MM.1S (cell line): ENCODE measurements around the gene PTPRF.

Source experiments
- DNase-seq: peaks from one replicate; pipeline ENCODE4 v3.0.0-alpha.2; 2015
- H2AFZ ChIP-seq: fragments of 300-600 bp; sonication (generic); 2 replicates; pipeline ENCODE4 v1.6.0; 2016; ENCODE audit warnings: antibody characterized with exemption, low read length
- H3F3A ChIP-seq: fragments of 300-600 bp; sonication (generic); 2 replicates; pipeline ENCODE4 v1.6.1; 2016; ENCODE audit warnings: mild to moderate bottlenecking, antibody characterized with exemption, low read length, moderate library complexity, mixed read lengths; ENCODE audit not compliant: insufficient read depth
- H3K27ac ChIP-seq: fragments of 300-600 bp; sonication (generic); 2 replicates; pipeline ENCODE4 v1.5.1; 2016; ENCODE audit warnings: mild to moderate bottlenecking, low read length
- H3K27me3 ChIP-seq: fragments of 300-600 bp; sonication (generic); replicated peaks from 2 replicates; pipeline ENCODE4 v1.6.0; 2016; ENCODE audit warnings: low read length; ENCODE audit not compliant: insufficient read depth
- H3K36me3 ChIP-seq: fragments of 300-600 bp; sonication (generic); replicated peaks from 2 replicates; pipeline ENCODE4 v1.6.1; 2016; ENCODE audit warnings: mild to moderate bottlenecking, low read length, mixed read lengths; ENCODE audit not compliant: insufficient read depth
- H3K4me1 ChIP-seq: fragments of 300-600 bp; sonication (generic); 2 replicates; pipeline ENCODE4 v1.6.1; 2016; ENCODE audit warnings: low read length, mixed read lengths
- H3K4me2 ChIP-seq: fragments of 300-600 bp; sonication (generic); 2 replicates; pipeline ENCODE4 v1.6.0; 2016; ENCODE audit warnings: low read depth, low read length
- H3K4me3 ChIP-seq: fragments of 300-600 bp; sonication (generic); 2 replicates; pipeline ENCODE4 v1.5.1; 2016; ENCODE audit warnings: low read length, mixed read lengths
- H3K79me2 ChIP-seq: fragments of 300-600 bp; sonication (generic); 2 replicates; pipeline ENCODE4 v1.6.1; 2016; ENCODE audit warnings: mixed run types, low read length, mixed read lengths
- H3K9ac ChIP-seq: fragments of 300-600 bp; sonication (generic); 2 replicates; pipeline ENCODE4 v1.6.1; 2016; ENCODE audit warnings: low read length, mixed read lengths
- H3K9me2 ChIP-seq: fragments of 300-600 bp; sonication (generic); replicated peaks from 2 replicates; pipeline ENCODE4 v1.6.1; 2016; ENCODE audit warnings: mild to moderate bottlenecking, low read length, mixed read lengths; ENCODE audit not compliant: insufficient read depth
- H3K9me3 ChIP-seq: fragments of 300-600 bp; sonication (generic); replicated peaks from 2 replicates; pipeline ENCODE4 v1.6.1; 2016; ENCODE audit warnings: mild to moderate bottlenecking, low read length, mixed read lengths; ENCODE audit not compliant: insufficient read depth
- H4K20me1 ChIP-seq: fragments of 300-600 bp; sonication (generic); 2 replicates; pipeline ENCODE4 v1.6.1; 2016; ENCODE audit warnings: mild to moderate bottlenecking, low read length, moderate library complexity, mixed read lengths; ENCODE audit not compliant: insufficient read depth
- EZH2 ChIP-seq: fragments of 300-600 bp; sonication (generic); optimal IDR thresholded peaks from 2 replicates; pipeline ENCODE3; 2017; ENCODE audit warnings: low read depth, mild to moderate bottlenecking, antibody characterized with exemption, low read length, mixed read lengths
- EZH2phosphoT487 ChIP-seq: fragments of 300-600 bp; sonication (generic); IDR thresholded peaks from 2 replicates; pipeline ENCODE4 v1.6.1; 2018; ENCODE audit warnings: antibody characterized with exemption, low read length
- TF ChIP-seq, protein P1 (sequence below): fragments of 300-600 bp; sonication (generic); IDR thresholded peaks from 2 replicates; pipeline ENCODE4 v1.5.1; 2016; ENCODE audit warnings: antibody characterized with exemption, low read length, mixed read lengths

Gene PTPRF

DNA sequence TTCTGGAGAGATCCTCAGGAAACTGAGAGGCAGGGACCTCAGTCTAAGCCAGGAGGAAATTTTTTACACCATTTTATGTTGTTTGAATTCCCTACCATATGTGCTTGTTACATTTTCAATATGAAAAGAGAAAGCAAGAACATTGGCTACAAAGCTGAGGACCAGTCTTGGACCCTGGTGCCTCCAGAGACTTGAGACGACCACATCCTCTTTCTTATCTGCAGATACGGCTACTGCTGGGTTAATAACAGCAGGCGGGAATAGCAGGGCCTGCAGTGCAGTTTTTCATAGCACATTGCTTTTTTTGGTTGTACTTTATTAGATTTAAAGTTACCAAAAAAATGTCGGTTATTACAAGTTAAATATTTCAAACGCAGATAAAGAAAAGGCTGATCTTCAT is 123.2 kb downstream of the PTPRF start:
- Histone ChIP-seq H2AFZ (no peak overlapping the region), H3K9me2 (no peaks in the 10 kb centered on the region), H4K20me1 (no peaks in the 10 kb centered on the region), H3K27me3 (no peaks in the 10 kb centered on the region), H3K9ac (no peak overlapping the region), H3K4me3 (no peak overlapping the region), H3K36me3 (peaks cover 11% of the 10 kb centered on the region; the same call in 1 of the 2 replicates), H3K9me3 (no peaks in the 10 kb centered on the region), H3K79me2 (peaks cover 47% of the 10 kb centered on the region), H3F3A (peaks cover 9% of the 10 kb centered on the region; the same call in 1 of the 2 replicates), H3K4me2 (no peak overlapping the region), H3K27ac (no peak overlapping the region), H3K4me1 (no peaks in the 10 kb centered on the region)
- TF ChIP-seq, protein P1, sequence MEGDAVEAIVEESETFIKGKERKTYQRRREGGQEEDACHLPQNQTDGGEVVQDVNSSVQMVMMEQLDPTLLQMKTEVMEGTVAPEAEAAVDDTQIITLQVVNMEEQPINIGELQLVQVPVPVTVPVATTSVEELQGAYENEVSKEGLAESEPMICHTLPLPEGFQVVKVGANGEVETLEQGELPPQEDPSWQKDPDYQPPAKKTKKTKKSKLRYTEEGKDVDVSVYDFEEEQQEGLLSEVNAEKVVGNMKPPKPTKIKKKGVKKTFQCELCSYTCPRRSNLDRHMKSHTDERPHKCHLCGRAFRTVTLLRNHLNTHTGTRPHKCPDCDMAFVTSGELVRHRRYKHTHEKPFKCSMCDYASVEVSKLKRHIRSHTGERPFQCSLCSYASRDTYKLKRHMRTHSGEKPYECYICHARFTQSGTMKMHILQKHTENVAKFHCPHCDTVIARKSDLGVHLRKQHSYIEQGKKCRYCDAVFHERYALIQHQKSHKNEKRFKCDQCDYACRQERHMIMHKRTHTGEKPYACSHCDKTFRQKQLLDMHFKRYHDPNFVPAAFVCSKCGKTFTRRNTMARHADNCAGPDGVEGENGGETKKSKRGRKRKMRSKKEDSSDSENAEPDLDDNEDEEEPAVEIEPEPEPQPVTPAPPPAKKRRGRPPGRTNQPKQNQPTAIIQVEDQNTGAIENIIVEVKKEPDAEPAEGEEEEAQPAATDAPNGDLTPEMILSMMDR, result no peak
- TF ChIP-seq EZH2phosphoT487 (no peak), EZH2 (no peak)
- no peak for DNase-seq

DNA sequence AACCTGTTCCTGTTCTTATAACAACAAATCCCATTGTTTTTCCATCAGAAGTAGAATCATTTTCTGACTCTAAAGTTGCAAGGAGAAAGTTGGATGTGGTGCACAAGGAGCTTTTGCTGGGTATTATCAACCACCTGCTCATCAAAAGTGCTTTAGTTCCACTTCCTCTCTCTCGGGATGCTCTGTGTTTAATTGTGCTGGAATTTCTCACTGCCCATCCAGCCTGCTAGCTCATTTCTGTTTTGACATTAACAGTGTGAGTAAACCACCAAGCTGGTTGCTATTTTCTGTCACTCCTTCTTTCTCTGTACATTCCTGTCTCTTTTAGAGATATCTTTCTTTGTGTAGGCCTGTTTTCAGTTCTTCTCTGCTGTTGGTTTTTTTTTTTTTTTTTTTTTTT is 125.3 kb downstream of the PTPRF start:
- H4K20me1 ChIP-seq, result no peaks in the 10 kb centered on the region

DNA sequence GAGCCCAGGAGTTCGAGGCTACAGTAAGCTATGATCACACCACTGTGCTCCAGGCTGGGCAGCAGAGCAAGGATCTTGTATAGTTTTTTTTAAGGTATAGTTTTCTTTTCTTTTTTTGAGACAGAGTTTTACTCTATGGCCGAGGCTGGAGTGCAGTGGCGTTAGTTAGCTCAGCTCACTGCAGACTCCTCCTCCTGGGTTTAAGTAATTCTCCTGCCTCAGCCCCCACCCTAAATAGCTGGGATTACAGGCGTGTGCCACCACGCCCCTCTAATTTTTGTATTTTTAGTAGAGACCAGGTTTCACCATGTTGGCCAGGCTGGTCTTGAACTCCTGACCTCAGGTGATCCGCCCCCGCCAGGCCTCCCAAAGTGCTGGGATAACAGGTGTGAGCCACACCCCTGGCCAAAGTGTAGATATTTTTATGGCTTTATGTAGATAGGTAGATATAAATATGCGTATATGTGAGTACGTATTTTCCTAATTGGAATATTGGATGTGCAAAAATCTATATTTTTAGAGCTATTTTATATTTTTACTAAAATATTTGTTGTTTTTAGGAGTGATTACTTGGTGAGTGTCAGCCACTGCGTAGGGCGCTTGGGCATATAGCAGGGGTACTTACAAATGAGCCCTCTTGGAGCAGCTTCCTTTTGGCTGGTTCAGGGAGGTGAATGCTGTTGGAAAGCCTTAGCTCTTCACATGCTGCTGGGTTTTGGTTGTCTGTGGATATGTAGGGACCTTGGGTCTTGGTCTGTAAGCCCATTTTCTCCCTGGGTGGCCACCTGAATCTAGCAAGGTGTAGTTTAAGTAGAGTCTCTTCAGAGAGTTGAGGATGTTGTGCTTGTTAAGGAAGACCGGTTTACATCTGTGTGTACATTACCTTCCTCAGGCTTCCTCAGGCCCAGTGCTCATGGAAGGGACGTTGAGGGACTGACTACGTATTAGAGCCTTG is 128.8 kb downstream of the PTPRF start:
- Histone ChIP-seq H3K27ac (no peak overlapping the region), H3K9ac (no peak overlapping the region), H3K79me2 (0 out of 2 replicates have a peak, but pooled peaks cover 8% of the 10 kb centered on the region), H4K20me1 (no peaks in the 10 kb centered on the region), H3F3A (no peaks in the 10 kb centered on the region), H3K27me3 (no peaks in the 10 kb centered on the region), H3K4me2 (no peak overlapping the region), H3K36me3 (peaks cover 11% of the 10 kb centered on the region), H2AFZ (no peak overlapping the region), H3K4me1 (peaks cover 5% of the 10 kb centered on the region; the same call in 1 of the 2 replicates), H3K9me3 (no peaks in the 10 kb centered on the region), H3K4me3 (no peak overlapping the region), H3K9me2 (no peaks in the 10 kb centered on the region)
- TF ChIP-seq, protein P1, result no peak
- no peak for TF ChIP-seq EZH2
- no peak for TF ChIP-seq EZH2phosphoT487
- DNase-seq, result no peak

More for the DNA sequence above, 125.3 kb downstream of the PTPRF start:
- H3K79me2 ChIP-seq, result peaks cover 40% of the 10 kb centered on the region
- TF ChIP-seq EZH2 (no peak), EZH2phosphoT487 (no peak)
- TF ChIP-seq, protein P1, result no peak
- no peak overlapping the region for H3K4me2 ChIP-seq
- H3K36me3 ChIP-seq, result peaks cover 11% of the 10 kb centered on the region; the same call in 1 of the 2 replicates
- no peak overlapping the region for H3K4me3 ChIP-seq
- H3K9me2 ChIP-seq, result no peaks in the 10 kb centered on the region
- H3K9me3 ChIP-seq, result no peaks in the 10 kb centered on the region
- no peak for DNase-seq
- H3F3A ChIP-seq, result peaks cover 6% of the 10 kb centered on the region; the same call in 1 of the 2 replicates
- H3K4me1 ChIP-seq, result no peaks in the 10 kb centered on the region
- no peak overlapping the region for H3K27ac ChIP-seq
- no peaks in the 10 kb centered on the region for H3K27me3 ChIP-seq
- no peak overlapping the region for H3K9ac ChIP-seq
- H2AFZ ChIP-seq, result no peak overlapping the region
